Ascending aorta (tissue), 2 donors: ENCODE measurements around the gene ADGRG1. TPM values are rescaled to one million over a fixed set of nuclear protein-coding genes. Genes with fewer than 3 reads are reported as not detected.

Experiments
- DNase-seq, 2 donors: peaks; one replicate each; pipeline ENCODE4 v3.0.0-alpha.2; 2019; ENCODE audit warnings: low spot score in 2 of 2
- H3K27ac ChIP-seq, 2 donors: fragments of 200-600 bp; sonication (generic); one replicate each; pipeline ENCODE4 v1.5.1; 2016 to 2017; ENCODE audit warnings: mild to moderate bottlenecking in 1 of 2
- H3K27me3 ChIP-seq: fragments of 200-600 bp; sonication (generic); one replicate; pipeline ENCODE4 v1.5.1; 2017
- H3K36me3 ChIP-seq, 2 donors: fragments of 200-600 bp; sonication (generic); one replicate each; pipeline ENCODE4 v1.5.1; 2016
- H3K4me1 ChIP-seq, 2 donors: fragments of 200-600 bp; sonication (generic); one replicate each; pipeline ENCODE4 v1.5.1; 2016 to 2017; ENCODE audit warnings: mild to moderate bottlenecking in 1 of 2
- H3K4me3 ChIP-seq, 2 donors: fragments of 200-600 bp; sonication (generic); one replicate each; pipeline ENCODE4 v1.5.1; 2016 to 2017; ENCODE audit warnings: mild to moderate bottlenecking in 1 of 2
- H3K9me3 ChIP-seq, 2 donors: fragments of 200-600 bp; sonication (generic); one replicate each; pipeline ENCODE4 v1.5.1; 2016
- CTCF ChIP-seq, 3 experiments: fragments of 200-600 bp in 2 of 3; fragments of 450-650 bp in 1 of 3; sonication (generic) in 2 of 3; IDR thresholded peaks; one replicate each; pipeline ENCODE4 v1.5.1; 2016 to 2019; ENCODE audit warnings: antibody characterized with exemption in 3 of 3, mild to moderate bottlenecking in 1 of 3, moderate library complexity in 1 of 3
- intact Hi-C: fragments of 100-400 bp; cut with DNase I; formaldehyde crosslinking; loops from one replicate; pipeline ENCODE4 v1.15.1; 2023
- total RNA-seq: library from RNA; depleted of rRNA; stranded (reverse); fragments of >200 nt; gene quantifications from one replicate; pipeline ENCODE4 v1.1.0, GENCODE V29; 2016

Gene ADGRG1
- total RNA-seq, 1 donor from 2014 or later: 343 TPM

- no peaks in the 10 kb centered on the region for H3K4me1 ChIP-seq
- intact Hi-C loops: no loop called here
- H3K27me3 ChIP-seq: no peaks in the 10 kb centered on the region
- TF ChIP-seq CTCF (IDR thresholded peaks at IDR 0.05): no peak
- H3K9me3 ChIP-seq: no peaks in the 10 kb centered on the region
- no peaks in the 10 kb centered on the region for H3K36me3 ChIP-seq
- no peak for DNase-seq
- no peak overlapping the region for H3K27ac ChIP-seq
- no peak overlapping the region for H3K4me3 ChIP-seq
Observed at GRCh38 chr16:57688487-57688986, 60.1 kb downstream of the ADGRG1 start.

GRCh38 chr16:57688987-57689761, 60.7 kb downstream of the ADGRG1 start:
- no peaks in the 10 kb centered on the region for H3K9me3 ChIP-seq
- peak in 1 of 2 donors; percentile 53 for DNase-seq
- no peaks in the 10 kb centered on the region for H3K4me1 ChIP-seq
- no peaks in the 10 kb centered on the region for H3K27me3 ChIP-seq
- H3K27ac ChIP-seq: no peak overlapping the region
- no peaks in the 10 kb centered on the region for H3K36me3 ChIP-seq
- intact Hi-C loops: no loop called here
- H3K4me3 ChIP-seq: no peak overlapping the region
- TF ChIP-seq CTCF (IDR thresholded peaks at IDR 0.05): no peak

- intact Hi-C loops: no loop called here
- no peak for TF ChIP-seq CTCF (IDR thresholded peaks at IDR 0.05)
- peak in 1 of 2 donors; percentile 55 for DNase-seq
Observed at GRCh38 chr16:57689762-57690558, 61.5 kb downstream of the ADGRG1 start.

DNA sequence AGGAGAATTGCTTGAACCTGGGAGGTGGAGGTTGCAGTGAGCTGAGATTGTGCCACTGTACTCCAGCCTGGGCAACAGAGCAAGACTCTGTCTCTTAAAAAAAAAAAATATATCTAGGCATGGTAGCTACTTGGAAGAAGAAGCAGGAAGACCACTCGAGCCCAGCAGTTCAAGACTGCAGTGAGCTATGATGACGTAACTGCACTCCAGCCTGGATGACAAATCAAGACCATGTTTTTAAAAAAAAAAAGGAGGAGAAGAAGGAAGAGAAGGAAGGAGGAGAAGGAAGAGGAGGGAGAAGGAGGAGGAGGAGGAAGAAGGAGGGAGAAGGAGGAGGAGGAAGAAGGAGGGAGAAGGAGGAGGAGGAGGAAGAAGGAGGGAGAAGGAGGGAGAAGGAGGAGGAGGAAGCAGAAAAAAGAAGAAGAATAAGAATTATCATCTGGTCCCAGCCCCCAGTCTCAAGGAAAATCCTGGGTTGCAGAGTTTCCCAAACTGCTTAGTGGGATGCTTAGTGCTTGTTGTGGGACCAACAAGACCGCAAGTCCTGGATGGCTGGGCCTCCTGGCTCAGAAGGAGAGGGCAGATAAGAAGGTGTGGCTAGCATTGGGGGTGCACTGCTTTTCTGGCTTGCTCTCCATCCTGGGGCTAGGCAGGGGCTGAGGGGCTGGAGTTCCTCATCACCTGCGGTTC, 62.5 kb downstream of the ADGRG1 start:
- H3K36me3 ChIP-seq: no peaks in the 10 kb centered on the region
- DNase-seq: peak in 1 of 2 donors; percentile 25
- H3K9me3 ChIP-seq: no peaks in the 10 kb centered on the region
- no peaks in the 10 kb centered on the region for H3K4me1 ChIP-seq
- no peaks in the 10 kb centered on the region for H3K27me3 ChIP-seq
- no peak overlapping the region for H3K27ac ChIP-seq
- no peak for TF ChIP-seq CTCF (IDR thresholded peaks at IDR 0.05)
- intact Hi-C loops: no loop called here
- no peak overlapping the region for H3K4me3 ChIP-seq

More at GRCh38 chr16:57689762-57690558, 61.5 kb downstream of the ADGRG1 start:
- H3K27ac ChIP-seq: no peak overlapping the region
- no peaks in the 10 kb centered on the region for H3K36me3 ChIP-seq
- H3K4me3 ChIP-seq: no peak overlapping the region
- H3K4me1 ChIP-seq: no peaks in the 10 kb centered on the region
- H3K27me3 ChIP-seq: no peaks in the 10 kb centered on the region
- H3K9me3 ChIP-seq: no peaks in the 10 kb centered on the region

GRCh38 chr16:57692636-57693035, 64.2 kb downstream of the ADGRG1 start:
- TF ChIP-seq CTCF (IDR thresholded peaks at IDR 0.05): no peak
- Histone ChIP-seq H3K27me3 (no peaks in the 10 kb centered on the region), H3K4me1 (no peaks in the 10 kb centered on the region), H3K27ac (no peak overlapping the region), H3K36me3 (no peaks in the 10 kb centered on the region), H3K4me3 (no peak overlapping the region), H3K9me3 (no peaks in the 10 kb centered on the region)
- DNase-seq: no peak
- intact Hi-C loops: no loop called here
